GM19025 (cell line): ENCODE results near the gene WDR83.
"Not testable (repeated sequence)": the region's sequence is repeated elsewhere in the genome, so short reads cannot be mapped to it uniquely, and the experiment has no call there.

ENCODE experiments used
- ATAC-seq: cut with Tn5 transposase; IDR thresholded peaks from one replicate; pipeline ENCODE4 v1.9.1; 2021; ENCODE audit warnings: mild to moderate bottlenecking, low read depth, moderate library complexity; ENCODE audit not compliant: unreplicated experiment

WDR83 gene, protein sequence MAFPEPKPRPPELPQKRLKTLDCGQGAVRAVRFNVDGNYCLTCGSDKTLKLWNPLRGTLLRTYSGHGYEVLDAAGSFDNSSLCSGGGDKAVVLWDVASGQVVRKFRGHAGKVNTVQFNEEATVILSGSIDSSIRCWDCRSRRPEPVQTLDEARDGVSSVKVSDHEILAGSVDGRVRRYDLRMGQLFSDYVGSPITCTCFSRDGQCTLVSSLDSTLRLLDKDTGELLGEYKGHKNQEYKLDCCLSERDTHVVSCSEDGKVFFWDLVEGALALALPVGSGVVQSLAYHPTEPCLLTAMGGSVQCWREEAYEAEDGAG

DNA sequence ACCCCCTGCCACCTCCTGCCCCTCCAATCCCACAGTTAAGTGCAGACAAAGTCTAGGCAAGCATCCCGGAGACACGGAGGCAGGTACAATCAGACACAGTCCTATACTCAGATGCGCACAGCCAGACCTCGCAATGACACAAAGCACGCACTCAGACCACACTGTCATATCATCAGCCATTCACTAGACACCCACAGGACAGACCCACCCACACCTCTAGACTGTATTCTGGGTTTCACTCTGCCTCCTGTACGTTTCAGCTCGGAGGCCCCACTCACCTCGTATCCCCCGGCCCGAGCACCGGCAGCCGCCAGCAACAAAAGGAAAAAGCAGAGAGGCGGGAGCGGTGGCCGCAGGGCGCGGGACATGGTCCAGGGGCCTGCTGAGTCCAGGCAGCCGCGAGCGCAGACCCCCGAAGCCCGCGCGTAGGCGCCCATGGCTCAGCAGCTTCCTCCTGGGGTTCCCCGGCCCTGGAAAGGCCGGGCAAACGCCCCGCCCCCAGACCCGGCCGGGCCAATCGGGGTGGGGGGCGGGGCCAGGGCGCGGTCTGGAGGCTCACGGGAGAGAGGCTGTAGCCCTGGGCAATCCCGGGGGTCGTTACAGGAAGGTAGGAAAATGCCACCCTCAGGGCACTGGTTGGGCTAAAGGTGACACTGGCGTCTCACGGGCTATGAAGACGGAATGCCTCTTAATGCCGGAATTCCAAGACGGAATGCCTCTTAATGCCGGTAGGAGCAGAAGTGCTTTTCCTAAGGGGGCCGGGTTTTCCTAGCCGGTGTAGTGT is at the start of gene WDR83, which contains the start of gene MAN2B1:
WDR83 (plus strand) TSS at position 543 of the 784 bp plus-strand sequence. CDS start 2,984 bp downstream, outside the sequence.
MAN2B1 (minus strand) TSS at position 478 of the 784 bp plus-strand sequence; CDS start at position 437, 41 bp downstream.
- ATAC-seq: peak; percentile 67

DNA sequence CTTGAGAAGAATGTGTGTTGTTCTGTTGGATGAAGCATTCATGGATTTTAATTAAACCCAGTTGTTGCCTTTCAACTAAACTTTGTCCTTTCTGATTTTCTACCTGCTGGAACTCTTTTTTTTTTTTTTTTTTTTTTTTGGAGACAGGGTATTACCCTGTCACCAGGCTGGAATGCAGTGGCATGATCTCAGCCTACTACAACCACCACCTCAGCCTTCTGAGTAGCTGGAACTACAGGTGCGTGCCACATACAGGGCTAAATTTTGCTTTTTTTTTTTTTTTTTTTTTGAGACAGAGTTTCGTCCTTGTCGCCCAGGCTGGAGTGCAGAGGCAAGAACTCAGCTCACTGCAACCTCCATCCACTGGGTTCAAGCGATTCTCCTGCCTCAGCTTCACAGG is 49.0 kb upstream of the WDR83 start:
- ATAC-seq: no peak

DNA sequence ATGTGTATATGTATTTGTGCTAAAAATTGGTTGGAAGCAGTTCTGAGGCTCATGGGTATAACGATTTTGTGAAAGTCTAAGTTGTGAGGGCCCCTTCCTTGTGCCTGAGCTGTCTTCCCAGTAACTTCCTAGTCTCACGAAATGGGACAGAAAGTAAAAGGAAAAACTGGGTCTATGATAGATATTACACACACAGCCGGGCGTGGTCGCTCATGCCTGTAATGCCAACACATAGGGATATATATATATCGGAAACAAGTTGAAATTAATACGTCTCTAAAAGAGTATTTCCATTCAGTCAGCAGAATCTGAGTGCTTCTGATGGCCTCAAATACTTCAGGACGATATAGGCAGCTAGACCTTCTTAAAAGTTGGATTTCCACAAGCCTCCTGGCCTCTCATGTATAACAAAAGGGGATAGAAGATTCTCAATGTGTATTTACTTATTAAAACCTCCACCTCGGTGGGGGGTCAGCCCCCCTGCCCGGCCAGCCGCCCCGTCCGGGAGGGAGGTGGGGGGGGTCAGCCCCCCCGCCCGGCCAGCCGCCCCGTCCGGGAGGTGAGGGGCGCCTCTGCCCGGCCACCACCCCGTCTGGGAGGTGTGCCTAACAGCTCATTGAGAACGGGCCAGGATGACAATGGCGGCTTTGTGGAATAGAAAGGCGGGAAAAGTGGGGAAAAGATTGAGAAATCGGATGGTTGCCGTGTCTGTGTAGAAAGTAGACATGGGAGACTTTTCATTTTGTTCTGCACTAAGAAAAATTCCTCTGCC is 45.2 kb upstream of the WDR83 start:
- not testable (repeated sequence) for ATAC-seq

DNA sequence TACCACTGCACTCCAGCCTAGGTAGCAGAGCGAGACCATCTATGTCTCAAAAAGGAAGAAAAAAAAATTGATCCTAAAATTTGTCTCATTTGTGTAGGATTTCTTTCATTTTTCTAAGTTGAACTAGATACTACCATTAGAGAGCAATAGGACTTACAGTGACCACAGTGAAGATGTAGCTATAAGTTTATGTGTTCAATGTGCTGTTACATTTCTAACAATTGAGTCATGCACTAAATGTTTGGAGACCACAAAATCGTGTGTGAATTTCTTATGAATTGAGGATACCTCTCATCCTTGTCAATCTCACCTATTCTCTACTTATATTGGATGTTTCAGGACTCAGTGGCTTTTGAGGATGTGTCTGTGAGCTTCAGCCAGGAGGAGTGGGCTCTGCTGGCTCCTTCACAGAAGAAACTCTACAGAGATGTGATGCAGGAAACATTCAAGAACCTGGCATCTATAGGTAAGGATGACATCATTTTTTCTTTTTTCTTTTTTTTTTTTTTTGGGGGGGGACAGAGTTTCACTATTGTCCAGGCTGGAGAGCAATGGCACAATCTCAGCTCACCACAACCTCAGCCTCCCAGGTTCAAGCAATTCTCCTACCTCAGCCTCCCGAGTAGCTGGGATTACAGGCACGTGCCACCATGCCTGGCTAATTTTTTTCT is 43.1 kb upstream of the WDR83 start:
- no peak for ATAC-seq

DNA sequence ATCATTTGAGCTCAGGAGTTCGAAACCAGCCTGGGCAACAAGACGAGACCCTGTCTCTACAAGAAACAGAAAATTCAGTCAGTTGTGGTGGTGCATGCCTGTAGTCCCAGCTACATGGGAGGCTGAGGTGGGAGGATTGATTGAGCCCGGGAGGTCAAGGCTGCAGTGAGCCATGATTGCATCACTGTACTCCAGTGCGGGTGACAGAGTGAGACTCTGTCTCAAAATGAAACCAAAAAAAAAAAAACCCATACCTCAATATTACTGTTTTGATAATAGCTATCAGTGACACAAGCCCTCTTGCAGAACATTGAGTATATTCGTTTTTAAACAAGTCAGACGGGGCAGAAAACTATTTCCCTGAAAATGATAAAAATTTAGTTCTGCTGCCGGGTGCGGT is 39.6 kb upstream of the WDR83 start:
- no peak for ATAC-seq

DNA sequence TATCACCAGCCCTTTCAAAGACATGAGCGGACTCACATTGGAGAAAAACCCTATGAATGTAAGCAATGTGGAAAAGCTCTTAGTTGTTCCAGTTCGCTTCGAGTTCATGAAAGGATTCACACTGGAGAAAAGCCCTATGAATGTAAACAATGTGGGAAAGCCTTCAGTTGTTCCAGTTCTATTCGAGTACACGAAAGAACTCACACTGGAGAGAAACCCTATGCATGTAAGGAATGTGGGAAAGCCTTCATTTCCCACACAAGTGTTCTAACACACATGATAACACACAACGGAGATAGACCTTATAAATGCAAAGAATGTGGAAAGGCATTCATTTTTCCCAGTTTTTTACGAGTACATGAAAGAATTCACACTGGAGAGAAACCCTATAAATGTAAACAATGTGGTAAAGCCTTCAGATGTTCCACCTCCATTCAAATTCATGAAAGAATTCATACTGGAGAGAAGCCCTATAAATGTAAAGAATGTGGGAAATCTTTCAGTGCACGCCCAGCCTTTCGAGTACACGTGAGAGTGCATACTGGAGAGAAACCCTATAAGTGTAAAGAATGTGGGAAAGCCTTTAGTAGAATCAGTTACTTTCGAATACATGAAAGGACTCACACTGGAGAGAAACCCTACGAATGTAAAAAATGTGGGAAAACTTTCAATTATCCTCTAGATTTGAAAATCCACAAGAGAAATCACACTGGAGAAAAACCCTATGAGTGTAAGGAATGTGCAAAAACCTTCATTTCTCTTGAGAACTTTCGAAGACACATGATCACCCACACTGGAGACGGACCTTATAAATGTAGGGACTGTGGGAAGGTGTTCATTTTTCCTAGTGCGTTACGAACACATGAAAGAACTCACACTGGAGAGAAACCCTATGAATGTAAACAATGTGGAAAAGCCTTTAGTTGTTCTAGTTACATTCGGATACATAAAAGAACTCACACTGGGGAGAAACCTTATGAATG is 38.3 kb upstream of the WDR83 start:
- ATAC-seq: no peak

DNA sequence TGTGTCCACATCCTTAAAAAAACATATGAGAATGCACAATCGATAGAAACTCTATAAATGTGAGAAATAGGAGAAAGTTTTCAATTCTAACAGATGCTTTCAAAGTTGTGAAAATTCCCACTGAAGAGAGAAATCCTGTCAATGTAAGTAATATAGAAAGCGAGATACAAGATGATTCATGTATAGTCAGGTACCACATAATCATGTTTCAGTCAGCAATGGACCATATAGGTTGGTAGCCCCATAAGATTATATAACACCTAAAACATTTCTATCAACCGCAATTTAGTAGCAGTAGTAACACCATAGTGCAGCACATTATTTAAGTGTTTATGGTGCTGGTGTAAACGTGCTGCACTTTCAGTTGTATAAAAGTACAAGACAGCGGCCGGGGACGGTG is 37.4 kb upstream of the WDR83 start:
- no peak for ATAC-seq

DNA sequence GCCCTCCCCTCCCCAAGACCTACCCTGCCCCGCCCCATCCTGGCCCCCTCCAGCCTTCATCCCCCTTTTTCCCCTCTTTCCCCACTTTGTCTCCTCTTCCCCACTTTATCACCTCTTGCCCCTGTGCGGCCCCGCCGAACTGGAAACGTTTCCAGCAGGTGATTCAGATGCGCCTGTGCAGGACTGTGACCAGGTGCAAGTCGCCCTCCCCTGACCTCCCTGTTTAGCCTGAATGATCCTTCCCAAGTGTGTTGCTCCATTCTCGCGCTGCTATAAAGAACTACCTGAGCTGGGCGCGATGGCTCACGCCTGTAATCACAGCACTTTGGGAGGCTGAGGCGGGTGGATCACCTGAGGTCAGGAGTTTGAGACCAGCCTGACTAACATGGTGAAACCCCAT is 30.0 kb upstream of the WDR83 start:
- no peak for ATAC-seq

DNA sequence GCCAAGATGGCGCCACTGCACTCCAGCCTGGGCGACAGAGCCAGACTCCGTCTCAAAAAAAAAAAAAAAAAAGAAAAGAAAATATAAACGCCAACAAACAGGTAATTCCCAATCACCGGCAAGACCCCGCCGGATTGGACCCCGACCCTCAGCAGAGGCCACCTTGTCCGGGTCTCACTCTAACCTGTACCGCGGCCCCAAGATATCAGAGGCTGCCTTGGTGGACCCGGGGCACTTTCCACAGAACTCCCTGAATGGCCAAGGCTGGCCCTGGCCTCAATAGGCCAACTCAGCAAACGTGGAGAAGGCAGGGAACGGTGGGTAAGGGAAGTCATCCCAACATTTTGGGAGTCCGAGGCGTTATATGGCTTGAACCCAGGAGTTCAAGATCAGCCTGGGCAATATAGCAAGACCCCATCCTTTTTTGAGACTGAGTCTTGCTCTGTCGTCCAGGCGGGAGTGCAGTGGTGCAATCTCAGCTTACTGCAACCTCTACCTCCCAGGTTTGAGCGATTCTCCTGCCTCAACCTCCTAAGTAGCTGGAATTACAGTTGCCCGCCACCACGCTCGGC is 27.9 kb upstream of the WDR83 start:
- no peak for ATAC-seq

DNA sequence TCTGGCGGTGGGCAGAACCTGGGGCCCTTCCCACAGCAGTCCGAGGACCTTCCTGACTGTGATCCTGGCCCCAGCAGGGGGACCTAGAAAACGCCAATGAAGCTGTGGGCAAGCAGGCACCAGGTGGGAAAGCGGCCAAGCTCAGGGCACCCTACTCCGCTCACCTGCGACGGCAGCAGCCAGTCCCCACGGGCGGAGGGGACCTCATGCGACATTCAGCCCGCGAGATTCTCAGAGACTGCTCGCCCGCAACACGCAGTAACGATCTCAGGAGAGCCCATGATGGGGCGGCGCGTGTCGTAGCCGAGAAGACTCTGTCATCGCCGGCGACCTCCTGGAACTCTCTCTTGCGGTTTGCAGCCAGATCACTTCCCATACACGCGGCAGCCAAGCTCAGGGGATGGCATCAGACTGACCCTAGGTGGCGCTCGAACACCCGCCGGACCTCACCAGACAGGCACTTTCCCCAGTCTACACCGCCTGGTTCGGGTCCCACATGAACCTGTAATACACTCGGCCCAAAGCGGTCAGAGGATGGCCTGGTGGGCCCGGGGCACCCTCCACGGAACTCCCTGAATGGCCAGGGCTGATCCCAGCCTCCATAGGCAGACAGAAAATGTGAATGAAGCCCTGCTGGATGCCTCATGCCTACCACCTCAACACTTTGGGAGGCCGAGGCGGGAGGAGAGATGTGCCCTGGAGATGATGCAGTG is 26.6 kb upstream of the WDR83 start:
- ATAC-seq: peak; percentile 43

DNA sequence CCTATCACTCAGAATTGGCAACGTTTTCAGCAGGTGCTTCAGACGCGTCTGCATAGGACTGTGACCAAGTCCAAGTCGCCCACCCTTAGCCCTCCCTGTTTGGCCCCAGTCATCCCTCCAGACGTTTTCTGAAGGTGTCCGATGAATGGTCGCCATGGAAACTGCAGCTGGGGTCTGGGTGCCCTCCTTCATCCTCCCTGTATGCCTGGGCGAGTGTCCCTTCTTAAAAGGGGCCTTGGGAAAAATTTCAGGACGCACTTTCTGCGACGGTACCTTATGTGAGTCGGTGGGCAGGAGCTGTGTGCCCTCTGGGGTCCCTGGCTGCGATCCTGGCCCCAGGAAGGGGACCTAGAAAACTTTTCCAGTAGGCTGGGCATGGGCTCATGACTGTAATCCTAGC is 25.2 kb upstream of the WDR83 start:
- ATAC-seq: no peak

DNA sequence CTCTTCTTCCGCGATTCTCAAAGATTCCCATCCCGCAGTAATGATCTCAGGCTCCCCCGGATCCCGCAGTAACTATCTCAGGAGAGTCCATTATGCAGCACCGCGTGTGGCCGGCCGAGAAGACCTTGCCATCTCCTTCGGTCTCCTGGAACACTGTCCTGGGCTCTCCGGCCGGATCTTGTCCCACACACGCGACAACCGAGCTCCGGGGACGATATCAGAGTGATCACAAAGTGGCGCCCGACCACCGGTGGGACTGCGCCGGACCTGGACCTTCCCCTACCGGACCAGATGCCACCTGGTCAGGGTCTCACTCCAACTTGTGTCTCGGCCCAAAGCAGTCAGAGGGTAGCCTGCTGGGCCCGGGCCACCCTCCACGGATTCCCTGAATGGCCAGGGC is 24.1 kb upstream of the WDR83 start:
- ATAC-seq: no peak

DNA sequence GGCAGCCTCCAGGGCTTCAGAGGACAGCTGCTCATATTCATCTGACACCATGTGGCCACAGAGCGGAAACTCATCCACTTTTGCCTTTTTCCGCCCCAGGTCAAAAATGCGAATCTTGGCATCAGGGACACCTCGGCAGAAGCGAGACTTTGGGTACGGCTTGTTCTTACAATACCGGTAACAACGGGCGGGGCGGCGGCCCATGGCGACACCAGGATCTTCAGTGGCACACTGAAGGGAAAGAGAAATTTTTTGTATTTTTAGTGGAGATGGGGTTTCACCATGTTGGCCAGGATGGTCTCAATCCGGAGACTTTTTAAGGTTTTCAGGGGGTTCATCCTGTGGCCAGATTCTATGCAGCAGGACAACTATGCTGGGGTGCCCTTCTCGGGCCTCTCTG is 22.9 kb upstream of the WDR83 start:
- ATAC-seq: not testable (repeated sequence)

DNA sequence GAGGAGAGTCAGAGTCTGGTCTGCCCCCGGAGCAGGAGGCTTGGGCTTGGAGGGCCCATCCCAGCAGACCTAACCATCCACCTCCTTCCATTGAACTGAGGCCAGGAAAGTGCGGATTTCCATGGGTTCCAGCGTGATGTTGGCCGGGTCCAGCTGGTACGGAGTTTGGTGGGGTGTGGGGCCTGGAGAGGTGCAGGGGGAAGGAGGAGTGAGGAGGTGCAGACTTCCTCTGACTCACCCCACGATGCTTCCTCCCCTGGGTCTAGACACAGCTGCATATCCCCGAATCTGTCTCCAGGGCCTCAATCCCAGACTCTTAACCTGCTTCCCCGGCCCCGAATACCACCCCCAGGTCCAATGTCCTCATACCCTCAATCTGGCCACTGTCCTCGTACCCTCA is 20.1 kb upstream of the WDR83 start:
- ATAC-seq: no peak

DNA sequence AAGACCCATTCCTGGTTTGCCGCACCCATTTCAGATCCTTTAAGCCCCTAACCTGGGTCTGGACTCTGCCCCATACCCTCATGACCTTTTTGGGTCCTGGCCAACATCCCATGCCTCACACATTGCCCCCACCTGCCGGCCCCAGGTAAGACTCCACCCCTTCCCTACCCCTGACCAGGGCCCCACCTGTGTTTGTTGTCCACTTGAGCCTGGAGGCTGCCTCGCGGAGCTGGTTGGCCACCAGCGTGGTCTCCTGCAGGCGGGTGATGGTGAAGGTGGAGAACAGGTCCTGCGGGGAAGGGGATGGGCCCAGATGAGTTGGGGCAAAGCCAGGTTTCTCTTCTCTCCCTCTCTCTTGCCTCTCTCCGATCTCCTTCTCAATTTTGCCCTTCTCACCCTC is 19.6 kb upstream of the WDR83 start:
- ATAC-seq: no peak

DNA sequence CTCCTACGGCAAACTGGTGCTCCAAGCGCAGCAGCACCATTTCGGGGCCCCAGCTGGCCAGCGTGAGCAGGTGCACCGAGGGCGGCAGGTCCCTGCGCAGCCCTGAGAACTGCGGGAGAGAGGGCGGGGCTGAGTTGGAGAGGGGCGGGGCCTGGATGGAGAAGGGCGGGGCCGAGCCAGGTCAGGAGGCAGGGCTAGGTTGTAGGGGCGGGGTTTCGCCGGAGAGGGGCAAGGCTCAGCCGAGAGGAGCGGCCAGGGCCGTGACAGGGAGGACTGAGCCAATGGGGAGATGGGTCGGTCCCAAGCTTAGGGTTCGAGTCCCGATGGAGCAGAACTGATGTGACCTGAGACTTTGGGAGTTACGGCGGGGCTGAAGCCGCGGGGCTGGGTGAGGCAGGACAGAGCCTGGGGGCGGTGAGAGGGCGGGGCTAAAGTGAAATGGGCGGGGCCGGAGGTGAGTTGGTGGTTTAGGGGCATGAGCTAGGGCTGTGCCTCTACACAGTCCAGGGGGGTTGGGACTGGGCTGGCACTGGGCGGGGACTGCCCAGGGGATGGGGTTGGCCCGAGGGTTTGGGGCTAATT is 19.0 kb upstream of the WDR83 start:
- ATAC-seq: no peak

DNA sequence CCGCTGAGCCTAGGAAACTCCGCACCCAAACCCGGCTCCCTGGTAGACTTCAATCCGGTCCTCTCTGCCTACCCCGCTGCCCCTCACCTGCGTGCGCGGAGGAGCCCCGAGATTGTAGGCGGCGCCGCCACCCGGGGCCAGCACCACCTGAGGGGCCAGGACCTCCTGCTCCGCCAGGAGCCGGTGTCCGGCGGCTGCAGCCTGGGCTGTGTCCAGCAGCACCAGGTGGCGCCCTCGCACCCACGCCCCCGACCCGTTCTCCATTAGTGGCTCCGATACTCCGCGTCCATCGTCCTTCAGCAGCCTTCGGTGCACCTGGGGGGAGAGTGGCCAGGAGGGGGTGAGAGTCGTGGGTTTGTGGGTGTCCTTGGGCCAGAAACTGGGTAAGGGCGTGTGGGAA is 18.5 kb upstream of the WDR83 start:
- ATAC-seq: no peak

DNA sequence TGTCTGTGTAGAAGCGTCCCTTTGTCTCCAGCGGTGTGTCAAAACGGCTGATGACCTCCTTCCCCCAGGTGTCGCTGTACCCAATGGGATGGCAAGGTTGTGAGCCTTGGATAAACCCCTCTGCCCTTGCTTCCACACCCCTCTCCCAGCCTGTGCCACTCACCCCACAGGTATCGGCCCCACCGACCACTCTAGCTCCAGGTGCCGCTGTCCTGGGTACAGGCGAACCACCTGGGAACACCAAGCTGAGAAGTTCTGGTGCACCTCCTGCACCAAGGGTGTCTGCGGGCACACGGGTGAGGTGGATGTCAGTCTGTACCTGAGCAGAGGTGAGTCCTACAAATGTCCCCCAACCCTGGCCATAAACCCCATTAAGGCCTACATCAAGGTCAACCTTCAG is 16.7 kb upstream of the WDR83 start:
- ATAC-seq: no peak
